GM19023 (cell line): ENCODE results near the gene GJA3.
"Not testable (repeated sequence)": the region's sequence is repeated elsewhere in the genome, so short reads cannot be mapped to it uniquely, and the experiment has no call there.

Experiments
- ATAC-seq: cut with Tn5 transposase; IDR thresholded peaks from one replicate; pipeline ENCODE4 v1.9.1; 2021; ENCODE audit warnings: mild to moderate bottlenecking, moderate library complexity; ENCODE audit not compliant: unreplicated experiment

Gene GJA3

GRCh38 chr13:20153290-20153689, 7.6 kb downstream of the GJA3 start:
- ATAC-seq, result not testable (repeated sequence)

GRCh38 chr13:20151612-20152011, 9.2 kb downstream of the GJA3 start:
- no peak for ATAC-seq

- ATAC-seq, result no peak
Observed at GRCh38 chr13:20151016-20151415, 9.8 kb downstream of the GJA3 start.

- no peak for ATAC-seq
Observed at GRCh38 chr13:20150561-20150960, 10.3 kb downstream of the GJA3 start.

- no peak for ATAC-seq
Observed at GRCh38 chr13:20149762-20150161, 11.1 kb downstream of the GJA3 start.

- no peak for ATAC-seq
Observed at GRCh38 chr13:20148501-20149183, 12.2 kb downstream of the GJA3 start.

GRCh38 chr13:20146381-20146780, 14.5 kb downstream of the GJA3 start:
- no peak for ATAC-seq

GRCh38 chr13:20145521-20145920, 15.3 kb downstream of the GJA3 start:
- ATAC-seq, result no peak

- no peak for ATAC-seq
Observed at GRCh38 chr13:20144141-20144850, 16.6 kb downstream of the GJA3 start.

- no peak for ATAC-seq
Observed at GRCh38 chr13:20142927-20143480, 17.8 kb downstream of the GJA3 start.

- no peak for ATAC-seq
Observed at GRCh38 chr13:20142023-20142926, 18.6 kb downstream of the GJA3 start.

- ATAC-seq, result no peak
Observed at GRCh38 chr13:20141238-20142022, 19.4 kb downstream of the GJA3 start.

GRCh38 chr13:20140487-20140886, 20.4 kb downstream of the GJA3 start:
- ATAC-seq, result no peak

GRCh38 chr13:20137875-20138274, 23.0 kb downstream of the GJA3 start:
- no peak for ATAC-seq

- no peak for ATAC-seq
Observed at GRCh38 chr13:20136781-20137703, 23.8 kb downstream of the GJA3 start.

GRCh38 chr13:20134732-20135131, 26.1 kb downstream of the GJA3 start:
- ATAC-seq, result no peak

- no peak for ATAC-seq
Observed at GRCh38 chr13:20132052-20132634, 28.7 kb downstream of the GJA3 start.

GRCh38 chr13:20131057-20131832, 29.6 kb downstream of the GJA3 start:
- no peak for ATAC-seq
